ENCODE results near the gene OSGEPL1.

- no peak for TF ChIP-seq CTCF (IDR thresholded peaks at IDR 0.05)
- TF ChIP-seq POLR2A (IDR thresholded peaks at IDR 0.05), result no peak
Observed at GRCh38 chr2:189794310-189794709, 31.7 kb upstream of the OSGEPL1 start.

All from lower leg skin (tissue), 3 donors.